NCI-H1694 treated with DMSO at 0.1 percent for 48 hours (cell line): ENCODE measurements around the gene PLCXD1.
"Not testable (repeated sequence)": the region's sequence is repeated elsewhere in the genome, so short reads cannot be mapped to it uniquely, and the experiment has no call there.

Experiments used
- DNase-seq: peaks from one replicate; lab custom pipeline; 2025; lab: John Stamatoyannopoulos, UW

The PLCXD1 gene

DNA sequence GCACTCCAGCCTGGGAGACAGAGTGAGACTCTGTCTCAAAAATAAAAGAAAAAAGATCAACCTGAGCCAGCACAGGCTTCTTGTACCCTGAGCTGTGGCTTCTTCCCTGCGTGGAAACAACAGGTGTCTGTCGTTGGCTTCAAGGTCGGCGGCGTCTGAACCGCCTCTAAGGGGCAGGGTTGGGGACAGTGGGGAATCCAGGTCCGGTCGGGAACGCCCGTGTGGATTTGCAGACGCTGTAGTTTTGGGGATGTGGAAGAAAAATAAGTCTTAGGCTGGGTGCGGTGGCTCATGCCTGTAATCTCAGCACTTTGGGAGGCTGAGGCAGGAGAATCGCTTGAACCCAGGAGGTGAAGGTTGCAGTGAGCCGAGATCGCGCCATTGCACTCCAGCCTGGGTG, 17.2 kb upstream of the PLCXD1 start:
- DNase-seq: not testable (repeated sequence)

DNA sequence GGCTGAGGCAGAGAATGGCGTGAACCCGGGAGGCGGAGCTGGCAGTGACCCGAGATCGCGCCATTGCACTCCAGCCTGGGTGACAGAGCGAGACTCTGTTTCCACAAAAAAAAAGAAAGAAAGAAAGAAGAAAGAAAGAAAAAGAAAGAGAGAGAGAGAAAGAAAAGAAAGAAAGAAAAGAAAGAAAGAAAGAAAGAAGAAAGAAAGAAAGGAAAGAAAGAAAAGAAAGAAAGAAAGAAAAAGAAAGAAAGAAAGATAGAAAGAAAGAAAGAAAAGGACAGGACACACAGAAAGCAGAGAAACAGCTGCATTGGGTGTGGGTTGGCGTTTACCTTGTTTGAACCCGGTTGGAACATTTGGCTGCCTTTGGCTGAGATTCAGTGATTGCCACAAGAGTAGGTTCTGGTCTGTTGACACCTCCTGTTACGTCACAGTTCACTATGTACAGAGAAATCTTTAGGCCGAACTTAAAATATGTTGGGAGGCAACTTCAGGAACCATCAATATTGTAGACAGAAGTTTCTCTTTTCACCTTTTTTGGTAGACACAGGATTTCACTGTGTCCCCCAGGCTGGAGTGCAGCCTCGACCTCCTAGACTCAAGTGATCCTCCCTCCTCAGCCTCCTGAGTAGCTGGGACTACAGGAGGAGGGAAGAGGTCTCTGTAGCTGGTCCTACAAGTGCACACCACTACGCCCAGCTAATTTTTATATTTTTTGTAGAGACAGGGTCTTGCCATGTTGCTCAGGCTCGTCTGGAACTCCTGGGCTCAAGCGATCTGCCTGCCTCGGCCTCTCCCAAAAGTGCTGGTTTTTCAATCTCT, 16.3 kb upstream of the PLCXD1 start:
- DNase-seq: no peak

DNA sequence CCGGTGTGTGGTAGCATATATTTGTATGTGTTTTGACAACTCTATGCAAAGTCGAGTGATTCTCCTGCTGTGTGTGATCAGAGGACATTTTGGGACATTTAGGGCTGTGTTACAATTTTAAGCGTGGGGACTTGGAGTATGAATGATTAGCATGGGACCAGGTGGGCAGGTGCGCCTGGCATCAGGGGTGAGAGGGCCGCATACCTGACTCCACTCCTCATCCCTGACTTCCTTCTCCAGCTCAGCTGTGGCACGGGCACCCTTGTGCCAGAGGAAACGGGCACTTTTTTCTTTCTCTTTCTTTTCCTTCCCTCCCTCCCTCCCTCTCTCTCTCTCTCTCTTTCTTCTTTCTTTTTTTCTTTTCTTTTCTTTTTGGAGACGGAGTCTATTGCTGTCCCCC, 15.7 kb upstream of the PLCXD1 start:
- DNase-seq: no peak

DNA sequence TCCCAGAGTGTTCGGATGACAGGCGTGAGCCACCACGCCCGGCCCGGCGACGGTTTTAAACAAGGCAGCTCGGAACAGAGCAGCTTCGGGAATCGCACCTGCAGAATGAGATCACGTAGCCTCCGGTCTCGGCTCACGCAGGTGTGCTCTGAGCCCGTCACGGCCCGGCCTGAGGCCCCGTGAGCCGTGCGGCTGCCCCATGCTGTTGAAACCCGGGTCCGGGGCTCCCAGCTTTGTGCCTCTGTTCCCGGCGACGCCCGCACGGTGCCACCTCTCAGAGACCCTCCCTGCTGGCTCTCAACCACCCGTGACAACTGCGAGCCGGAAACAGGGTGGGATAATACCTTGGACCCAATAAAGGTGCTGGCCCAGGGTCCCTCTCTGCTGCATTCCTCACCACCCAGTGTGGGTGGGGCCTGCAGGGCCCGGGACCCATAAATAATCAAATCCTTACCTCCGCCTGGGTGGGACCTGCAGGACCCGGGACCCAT, 13.4 kb upstream of the PLCXD1 start:
- no peak for DNase-seq

DNA sequence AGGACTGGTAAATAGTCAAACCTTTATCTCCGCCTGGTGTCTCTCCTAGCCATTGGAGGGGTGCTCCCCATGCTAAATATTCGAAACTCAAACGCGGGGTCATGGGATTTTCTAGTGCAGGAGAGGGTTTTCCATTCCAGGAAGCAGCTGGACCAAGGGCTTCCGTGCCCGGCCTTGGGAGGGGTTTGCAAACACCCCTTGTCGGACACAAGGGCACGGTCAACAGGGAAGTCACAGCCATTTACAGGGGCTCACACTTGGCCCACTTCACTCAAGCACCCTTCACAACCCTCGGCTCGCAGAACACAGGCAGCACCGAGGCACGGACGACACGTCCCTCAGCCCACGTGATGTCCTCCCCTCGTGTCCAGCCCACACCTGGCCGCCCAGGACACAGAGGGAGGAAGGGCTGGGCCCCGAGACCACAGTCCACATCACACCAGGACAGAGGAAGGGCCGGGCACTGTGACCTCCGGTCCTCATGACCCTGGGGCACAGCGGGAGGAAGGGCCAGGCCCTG, 10.3 kb upstream of the PLCXD1 start:
- DNase-seq: no peak

DNA sequence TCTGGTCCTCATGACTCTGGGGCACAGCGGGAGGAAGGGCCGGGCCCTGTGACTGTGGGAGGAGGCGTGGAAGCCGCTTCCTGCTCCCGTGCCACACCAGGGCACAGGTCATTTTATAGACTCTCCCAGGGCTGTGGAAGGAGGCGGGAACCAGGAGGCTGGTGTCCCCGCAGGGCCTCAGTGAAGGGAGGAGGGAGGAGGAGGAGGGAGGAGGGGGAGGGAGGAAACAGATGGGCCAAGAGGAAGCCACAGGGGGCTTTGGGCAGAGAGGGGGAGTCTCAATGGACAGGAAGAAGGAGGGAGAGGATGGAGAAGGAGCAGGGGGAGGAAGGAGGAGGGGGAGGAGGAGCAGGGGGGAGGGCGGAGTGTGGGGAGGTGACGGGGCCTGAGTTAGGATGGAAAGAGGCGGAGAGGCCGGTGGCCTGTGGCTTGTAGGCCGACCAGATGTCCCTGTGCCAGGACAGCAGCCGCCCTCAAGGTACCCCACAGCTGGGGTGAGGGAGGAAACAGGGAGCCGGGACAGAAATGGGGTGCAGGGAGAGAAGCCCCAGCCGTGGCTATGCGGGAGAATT, 6.2 kb upstream of the PLCXD1 start:
- no peak for DNase-seq

DNA sequence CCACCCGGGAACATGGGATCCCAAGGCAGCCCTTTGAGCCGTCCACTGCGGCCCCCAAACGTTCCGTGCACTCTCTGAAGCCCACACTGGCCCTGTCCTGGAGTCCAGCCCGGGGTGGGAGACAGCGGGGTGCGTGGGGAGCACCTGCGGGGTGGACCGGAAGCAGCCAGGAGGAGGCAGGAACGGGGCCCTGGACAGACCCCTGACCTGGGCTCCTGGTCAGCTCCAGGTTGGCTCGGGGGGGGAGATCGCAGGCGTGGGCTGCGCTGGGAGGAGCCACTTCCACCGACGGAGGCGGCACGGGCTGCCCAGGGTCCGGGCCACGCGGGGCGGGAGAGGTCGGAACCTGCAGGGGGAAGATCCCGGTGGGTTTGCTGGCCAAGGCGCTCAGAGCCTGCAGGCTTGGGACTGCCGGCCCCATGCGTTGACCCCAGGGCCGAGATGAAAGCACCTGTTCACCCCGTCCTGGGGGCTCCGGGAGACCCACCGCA, 5.7 kb upstream of the PLCXD1 start:
- no peak for DNase-seq

DNA sequence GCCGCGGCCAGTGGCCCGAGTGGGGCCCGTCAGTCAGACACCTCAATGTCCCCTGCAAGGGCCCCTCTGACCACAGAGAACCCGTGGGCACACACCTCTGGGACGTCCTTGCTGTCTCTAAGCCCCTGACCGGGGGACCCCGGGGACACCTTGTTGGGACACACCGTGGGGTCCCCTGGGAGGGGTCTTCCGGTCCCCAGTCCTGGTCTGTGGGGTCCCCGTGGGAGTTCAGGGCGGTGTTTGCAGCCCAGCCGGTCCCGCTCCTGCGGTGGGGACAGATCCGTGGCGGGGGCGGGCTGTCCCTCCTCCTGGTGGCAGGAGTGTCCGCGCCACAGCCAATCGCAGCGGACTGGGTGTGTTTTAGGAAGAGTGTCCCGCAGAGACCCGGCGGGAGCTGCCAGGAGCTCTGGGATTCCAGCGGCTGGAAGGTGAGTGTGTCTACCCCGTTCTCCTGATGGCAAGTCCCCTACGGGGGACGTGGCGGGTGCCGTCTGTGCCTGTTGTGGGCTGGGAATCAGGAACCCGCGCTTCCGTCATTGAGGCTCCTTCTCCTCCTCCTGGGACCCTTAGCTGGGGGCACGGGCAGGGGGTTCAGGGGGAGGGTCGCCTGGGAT, 5.1 kb upstream of the PLCXD1 start:
- DNase-seq: no peak

DNA sequence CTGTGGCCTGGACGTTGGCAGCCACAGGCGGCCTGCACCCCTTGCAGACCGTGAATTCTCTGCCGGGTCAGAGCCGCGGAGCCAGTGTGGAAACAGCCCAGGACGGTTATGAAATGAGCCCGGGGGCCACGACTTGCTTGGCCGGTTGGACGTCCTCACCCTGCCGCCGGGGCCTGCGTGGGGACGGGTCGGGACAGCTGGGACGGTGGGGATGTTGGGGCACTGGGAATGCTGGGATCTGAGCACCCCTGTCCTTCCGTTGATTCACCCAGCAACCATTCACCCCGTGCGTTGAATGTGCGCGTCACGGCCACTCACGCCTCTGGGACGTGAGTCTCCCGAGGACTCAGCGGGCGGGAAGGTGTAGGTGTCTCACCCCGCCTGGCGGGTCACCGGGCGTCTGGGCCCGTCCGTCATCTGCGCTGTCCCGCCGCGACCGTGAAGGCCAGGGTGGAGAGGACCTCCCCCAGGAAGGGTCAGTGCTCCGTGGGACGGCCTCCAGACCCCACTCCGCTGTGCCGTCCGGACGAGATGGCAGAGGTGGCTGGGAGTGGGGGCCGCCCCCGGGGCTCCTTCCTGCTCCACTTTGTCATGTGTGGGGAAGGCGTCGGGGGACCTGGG, 4.5 kb upstream of the PLCXD1 start:
- DNase-seq: no peak

DNA sequence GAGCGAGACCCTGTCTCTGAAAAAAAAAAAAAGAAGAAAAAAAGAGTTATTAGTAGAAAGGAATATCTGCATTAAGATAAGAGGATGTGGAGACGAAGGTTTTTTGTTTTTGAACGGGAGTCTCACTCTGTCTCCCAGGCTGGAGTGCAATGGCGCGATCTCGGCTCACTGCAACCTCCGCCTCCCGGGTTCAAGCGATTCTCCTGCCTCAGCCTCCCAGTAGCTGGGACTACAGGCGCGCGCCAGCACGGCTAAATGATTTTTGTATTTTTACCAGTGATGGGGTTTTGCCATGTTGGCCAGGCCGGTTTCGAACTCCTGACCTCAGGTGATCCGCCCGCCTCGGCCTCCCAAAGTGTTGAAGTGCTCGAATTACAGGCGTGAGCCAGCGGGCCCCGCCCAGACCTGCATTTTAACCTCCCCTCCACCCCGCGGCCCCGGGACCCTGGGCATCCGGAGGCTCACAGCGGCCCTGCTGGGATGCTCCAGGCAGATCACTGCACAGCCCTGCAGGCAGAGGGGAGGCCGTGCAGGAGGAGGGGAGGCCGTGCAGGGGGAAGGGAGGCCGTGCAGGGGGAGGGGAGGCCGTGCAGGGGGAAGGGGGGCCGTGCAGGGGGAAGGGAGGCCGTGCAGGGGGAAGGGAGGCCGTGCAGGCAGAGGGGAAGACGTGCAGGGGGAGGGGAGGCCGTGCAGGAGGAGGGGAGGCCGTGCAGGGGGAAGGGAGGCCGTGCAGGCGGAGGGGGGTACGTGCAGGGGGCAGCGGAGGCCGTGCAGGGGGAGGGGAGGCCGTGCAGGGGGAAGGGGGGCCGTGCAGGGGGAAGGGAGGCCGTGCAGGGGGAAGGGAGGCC, 1.2 kb upstream of the PLCXD1 start:
- DNase-seq: not testable (repeated sequence)

DNA sequence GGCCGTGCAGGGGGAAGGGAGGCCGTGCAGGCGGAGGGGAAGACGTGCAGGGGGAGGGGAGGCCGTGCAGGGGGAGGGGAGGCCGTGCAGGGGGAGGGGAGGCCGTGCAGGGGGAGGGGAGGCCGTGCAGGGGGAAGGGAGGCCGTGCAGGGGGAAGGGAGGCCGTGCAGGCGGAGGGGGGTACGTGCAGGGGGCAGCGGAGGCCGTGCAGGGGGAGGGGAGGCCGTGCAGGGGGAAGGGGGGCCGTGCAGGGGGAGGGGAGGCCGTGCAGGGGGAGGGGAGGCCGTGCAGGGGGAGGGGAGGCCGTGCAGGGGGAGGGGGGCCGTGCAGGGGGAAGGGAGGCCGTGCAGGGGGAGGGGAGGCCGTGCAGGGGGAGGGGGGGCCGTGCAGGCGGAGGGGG, 459 bp upstream of the PLCXD1 start:
- DNase-seq: not testable (repeated sequence)

DNA sequence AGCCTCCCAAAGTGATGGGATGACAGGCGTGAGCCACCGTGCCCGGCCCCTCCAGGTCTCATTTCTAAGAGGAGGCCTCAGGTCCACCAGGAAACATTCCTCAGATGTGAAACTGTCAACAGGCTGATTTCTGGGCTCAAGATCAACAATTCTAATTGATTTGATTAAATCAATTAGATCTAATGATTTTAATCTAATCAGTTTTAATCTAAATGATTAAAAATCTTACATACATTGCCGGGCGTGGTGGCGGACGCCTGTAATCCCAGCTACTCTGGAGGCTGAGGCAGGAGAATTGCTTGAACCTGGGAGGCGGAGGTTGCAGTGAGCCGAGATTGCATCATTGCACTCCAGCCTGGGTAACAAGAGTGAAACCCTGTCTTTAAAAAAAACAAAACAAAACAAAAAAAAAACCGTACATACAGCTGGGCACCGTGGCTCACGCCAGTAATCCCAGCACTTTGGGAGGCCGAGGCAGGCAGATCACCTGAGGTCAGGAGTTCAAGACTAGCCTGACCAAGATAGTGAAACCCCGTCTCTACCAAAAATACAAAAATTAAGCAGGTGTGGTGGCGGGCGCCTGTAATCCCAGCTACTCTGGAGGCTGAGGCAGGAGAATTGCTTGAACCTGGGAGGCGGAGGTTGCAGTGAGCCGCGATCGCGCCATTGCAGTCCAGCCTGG, 960 bp downstream of the PLCXD1 start:
- DNase-seq: not testable (repeated sequence)

DNA sequence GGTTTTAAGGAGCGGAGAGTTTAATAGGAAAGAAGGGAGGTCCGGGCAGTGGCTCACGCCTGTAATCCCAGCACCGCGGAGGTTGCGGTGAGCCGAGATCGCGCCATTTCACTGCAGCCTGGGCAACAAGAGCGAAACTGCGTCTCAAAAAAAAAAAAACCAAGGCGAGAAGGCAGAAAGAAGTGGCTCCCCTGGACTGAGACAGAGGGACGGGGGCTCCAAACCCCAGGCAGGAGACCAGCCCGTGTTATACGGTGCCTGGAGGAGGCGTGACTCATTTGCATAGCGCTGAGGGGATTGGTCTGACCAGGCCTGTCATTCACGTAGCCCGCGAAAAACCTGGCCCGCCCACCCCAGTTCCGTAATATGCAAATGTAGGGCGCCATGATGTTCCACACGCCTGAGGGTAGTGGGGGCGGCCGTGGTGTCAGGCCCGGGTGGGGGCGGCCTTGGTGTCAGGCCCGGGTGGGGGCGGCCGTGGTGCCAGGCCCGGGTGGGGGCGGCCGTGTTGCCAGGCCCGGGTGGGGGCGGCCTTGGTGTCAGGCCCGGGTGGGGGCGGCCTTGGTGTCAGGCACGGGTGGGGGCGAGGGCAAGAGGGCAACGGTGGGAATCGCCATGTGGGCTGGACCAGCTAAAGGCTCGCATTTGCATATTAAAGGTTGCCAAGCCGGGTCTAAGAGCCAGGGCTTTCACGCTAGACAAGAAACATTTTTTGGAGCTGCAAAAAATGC, 2.1 kb downstream of the PLCXD1 start:
- no peak for DNase-seq

DNA sequence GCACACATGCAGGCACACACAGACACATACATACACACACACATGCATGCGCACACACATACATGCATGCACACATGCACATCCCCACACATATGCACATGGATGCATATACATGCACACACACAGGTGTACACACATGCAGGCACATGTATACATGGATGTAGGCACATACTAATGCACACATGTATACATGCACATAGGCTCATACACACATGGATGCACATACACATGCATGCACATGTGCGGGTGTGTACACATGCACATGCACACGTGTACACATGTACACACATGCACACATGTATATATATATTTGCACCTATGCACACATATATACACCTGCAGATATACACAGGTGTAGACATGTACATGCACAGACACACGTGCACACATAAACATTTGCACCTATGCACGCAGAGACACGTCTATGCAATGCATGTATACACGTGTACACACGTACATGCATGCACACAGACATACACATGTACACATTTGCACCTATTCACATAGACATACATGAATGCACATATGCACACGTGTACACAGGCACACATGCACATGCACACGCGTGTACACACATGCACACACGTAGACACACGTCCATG, 4.0 kb downstream of the PLCXD1 start:
- DNase-seq: no peak

DNA sequence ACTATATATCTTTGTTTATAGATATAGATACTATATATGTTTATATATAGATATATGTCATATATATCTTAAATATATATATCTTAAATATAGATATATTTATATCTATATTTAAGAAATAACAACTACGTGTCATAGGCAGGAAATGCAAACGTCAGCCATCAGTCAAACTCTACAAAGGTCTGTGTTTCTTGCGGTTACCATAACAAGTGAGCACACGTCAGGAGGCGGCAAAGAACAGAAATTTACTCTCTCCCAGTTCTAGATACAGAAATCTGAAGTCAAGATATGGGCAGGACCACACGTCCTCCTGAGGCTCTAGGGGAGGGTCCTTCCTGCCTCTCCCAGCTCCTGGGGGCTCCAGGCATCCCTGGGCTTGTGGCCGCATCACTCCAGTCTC, 6.5 kb downstream of the PLCXD1 start:
- no peak for DNase-seq

DNA sequence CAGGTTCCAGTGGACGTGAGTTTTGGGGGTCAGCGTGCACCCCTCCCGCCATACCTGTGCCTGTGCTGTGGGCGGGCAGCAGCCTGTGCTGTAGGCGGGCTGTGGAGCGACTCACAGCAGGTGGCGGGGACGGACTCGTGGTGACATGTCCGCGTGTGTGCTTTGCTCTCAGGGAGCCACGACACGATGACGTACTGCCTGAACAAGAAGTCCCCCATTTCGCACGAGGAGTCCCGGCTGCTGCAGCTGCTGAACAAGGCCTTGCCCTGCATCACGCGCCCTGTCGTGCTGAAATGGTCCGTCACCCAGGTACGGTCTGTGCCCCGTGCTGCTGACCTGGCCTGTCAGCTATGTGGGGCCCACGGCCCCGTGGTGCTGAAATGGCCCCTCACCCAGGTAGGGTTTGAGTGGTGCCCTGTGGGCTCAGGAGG, 7.4 kb downstream of the PLCXD1 start:
- DNase-seq: no peak

DNA sequence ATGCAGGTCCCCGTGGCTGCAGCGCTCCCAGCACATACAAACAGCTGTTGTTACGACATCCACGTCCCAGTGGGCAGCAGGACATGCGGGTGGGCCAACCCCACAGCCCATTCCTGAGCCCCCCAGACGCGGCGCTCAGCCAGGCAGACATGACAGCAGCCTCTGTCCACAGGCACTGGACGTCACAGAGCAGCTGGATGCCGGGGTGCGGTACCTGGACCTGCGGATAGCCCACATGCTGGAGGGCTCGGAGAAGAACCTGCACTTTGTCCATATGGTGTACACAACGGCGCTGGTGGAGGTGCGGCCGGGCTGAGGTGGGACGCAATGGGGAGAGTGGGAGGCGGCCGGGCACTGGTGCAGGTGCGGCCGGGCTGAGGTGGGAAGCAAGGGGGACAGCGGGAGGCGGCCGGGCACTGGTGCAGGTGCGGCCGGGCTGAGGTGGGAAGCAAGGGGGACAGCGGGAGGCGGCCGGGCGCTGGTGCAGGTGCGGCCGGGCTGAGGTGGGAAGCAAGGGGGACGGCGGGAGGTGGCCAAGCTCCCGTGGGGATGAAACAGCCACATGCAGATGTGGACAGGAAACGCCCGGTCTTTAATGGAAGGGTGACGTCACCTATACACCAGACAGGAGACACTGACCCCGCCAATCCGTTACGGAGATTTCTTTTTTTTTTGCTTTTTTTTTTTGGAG, 9.4 kb downstream of the PLCXD1 start:
- DNase-seq: no peak

DNA sequence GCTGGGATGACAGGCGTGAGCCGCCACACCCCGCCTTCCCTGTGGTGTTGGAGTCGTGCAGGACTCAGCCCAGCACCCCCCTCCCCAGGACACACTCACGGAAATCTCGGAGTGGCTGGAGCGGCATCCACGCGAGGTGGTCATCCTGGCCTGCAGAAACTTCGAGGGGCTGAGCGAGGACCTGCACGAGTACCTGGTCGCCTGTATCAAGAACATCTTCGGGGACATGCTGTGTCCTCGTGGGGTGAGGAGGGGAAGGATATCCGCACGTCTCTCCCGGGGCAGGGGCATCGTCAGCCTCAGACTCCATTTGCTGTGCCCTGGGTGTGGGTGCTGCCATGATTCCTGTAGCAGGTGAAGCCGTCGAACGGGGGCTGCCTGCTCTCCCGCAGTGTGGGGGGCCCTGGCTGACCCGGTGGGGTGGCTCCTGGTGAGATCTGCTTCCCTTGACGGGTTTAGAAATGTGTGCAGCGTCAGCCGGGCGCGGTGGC, 10.3 kb downstream of the PLCXD1 start:
- no peak for DNase-seq
